C4-2B (cell line): ENCODE results near the gene FHOD3.

Experiments used
- CTCF ChIP-seq: fragments of 450-650 bp; conservative IDR thresholded peaks from 2 replicates; pipeline ENCODE4 v1.5.1; 2017; ENCODE audit warnings: mild to moderate bottlenecking
- ZFX ChIP-seq: fragments of 450-650 bp; IDR thresholded peaks from 2 replicates; pipeline ENCODE4 v1.6.1; 2017

GRCh38 chr18:36786686-36787085, 489.2 kb downstream of the FHOD3 start:
- TF ChIP-seq CTCF: no peak
- TF ChIP-seq ZFX: no peak
